GM19324 (cell line): ENCODE data around the gene SELPLG.
"Not testable (repeated sequence)": the region's sequence is repeated elsewhere in the genome, so short reads cannot be mapped to it uniquely, and the experiment has no call there.

ENCODE experiments used
- ATAC-seq: cut with Tn5 transposase; IDR thresholded peaks from one replicate; pipeline ENCODE4 v1.9.1; 2021; ENCODE audit warnings: mild to moderate bottlenecking, moderate library complexity; ENCODE audit not compliant: unreplicated experiment, low FRiP score

The SELPLG gene

DNA sequence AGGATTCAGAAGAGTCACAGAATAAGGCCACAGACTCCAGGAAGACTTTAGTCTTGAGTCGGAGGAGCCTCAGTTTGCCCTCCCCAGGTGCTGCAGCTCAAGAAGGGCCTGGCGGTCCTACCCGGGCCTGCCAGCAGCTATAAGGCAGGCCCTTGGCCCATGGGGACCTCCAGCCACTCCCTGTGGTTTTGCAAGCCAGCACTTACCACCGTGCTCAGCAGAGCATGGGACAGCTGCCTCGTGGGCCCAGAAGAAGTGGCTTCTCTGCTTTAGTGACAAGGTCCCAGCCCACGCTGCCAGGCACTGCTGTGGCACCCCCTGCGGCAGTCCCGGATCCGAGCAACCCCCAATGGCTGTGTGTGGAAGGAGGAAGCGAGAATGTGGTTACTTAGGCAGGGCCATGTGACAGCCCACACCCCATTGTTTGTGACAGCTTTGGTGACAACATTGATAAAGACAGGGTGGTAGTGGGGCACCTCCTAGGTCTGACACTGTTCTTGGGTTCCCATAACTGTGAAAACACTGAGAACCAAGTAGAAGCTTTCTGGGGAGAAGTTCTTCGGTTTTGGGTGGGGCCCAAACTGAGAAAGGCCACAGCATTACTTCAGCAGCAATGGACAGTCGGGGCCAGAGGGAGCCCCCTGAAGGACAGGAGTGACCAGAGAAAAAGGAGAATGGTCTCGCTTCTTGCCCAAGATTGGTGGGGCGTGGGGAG is at the start of gene SELPLG:
Gene SELPLG (minus strand): TSS at position 361 of the 715 bp plus-strand sequence. CDS start 9,587 bp downstream, outside the sequence.
- peak; percentile 68 for ATAC-seq

DNA sequence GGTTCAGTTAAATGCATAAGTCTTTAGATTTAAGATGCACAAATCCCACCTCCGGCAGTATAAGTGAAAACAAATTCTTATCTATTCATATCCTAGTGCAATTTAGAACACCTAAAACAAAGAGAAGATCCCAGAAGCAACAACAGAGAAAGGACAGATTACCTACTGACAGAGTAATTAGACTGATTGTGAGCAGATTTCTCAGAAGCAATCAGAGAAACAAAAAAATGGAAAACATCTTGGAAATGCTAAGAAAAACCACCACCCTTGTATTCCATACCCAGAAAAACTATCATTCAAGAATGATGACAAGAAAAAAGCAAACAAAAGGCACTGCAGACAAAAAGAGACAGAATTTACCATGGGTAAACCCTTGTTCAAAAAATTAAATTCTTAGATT is 47.6 kb upstream of the SELPLG start:
- no peak for ATAC-seq

DNA sequence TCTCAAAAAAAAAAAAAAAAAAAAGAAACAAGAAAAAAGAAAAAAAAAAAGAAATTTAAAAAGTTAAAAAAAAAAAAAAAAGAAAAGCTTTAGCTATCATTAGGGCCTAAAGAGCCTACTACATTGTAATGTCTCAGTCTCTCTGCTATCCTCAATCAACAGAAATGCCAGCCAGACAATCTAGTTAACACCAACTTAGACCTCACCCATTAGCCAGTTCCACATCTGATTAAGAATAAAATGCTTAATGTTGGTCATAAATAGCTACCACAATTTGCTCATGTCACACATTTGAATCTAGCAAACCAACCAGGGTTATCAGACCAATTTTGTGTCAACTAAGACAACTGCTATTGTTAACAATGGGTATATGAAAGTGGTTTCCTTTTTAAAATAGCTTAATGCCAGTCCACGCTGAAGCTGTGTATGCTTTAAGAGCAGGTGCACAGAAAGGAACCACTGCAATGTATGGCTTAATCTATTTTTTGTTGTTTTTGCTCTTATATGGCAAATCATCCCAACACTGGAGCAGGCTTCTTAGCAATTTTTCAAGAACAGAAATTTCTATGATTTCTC is 45.5 kb upstream of the SELPLG start:
- ATAC-seq = no peak

DNA sequence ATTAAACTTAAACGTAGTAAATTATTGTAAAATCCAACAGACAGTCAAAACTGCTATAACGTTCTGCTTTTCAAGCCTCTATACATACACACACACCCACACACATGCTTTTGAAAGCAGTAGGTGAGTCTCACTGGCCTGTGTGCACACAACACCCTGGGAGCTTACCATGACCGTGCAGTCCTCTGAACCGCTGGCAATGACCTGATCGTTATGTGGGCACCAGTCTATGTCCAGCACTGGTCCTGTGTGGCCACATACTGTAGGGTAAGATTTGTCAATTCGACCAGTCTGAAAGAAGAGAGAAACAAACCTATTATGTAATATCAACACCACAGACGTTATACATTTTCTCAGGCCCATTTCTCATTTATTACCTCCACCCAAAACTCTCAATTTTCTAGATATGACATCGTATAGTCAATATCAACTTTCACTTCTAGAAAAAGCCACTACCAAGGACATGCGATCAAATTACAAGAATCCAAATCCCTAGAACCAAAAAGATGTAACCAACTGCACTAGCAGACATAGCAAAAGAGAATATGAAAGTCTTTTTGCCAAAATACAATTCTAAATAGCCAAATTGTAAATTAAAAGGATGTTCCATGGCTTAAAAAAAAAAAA is 44.5 kb upstream of the SELPLG start:
- ATAC-seq = no peak

DNA sequence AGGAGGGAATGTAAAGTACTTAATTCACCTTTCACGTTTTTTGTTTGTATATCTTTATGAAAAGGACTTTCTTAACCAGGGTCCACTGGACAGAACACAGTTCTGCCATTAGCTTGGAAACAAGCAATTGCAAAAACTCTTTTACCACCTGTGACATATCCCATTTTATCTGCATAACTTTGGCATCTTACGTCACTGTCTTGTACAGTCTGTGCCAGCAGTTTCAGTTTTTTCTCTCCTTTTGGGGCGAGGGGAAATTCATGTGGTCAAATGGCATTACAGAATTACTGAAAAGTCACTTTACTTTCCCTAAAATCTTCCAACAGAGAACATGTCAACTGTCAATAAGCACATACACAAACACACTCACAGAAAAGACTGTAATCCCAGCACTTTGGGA is 43.7 kb upstream of the SELPLG start:
- ATAC-seq = no peak

DNA sequence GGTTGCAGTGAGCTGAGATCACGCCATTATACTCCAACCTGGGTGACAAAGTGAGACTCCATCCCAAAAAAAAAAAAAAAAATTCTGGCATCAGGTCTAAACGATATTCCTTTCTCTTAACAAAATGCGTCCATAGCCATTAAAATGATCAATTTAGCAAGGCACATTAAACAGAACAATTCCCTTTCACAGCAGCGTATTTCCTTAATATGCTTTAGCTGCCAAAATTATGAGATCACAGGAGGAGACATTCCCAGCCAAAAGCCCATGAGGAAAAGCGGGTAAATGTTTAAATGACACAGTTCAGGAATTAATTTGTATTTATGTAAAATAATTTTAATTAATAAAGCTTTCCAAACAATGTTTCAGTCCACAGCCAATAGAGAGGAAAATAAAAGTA is 43.0 kb upstream of the SELPLG start:
- ATAC-seq = no peak

DNA sequence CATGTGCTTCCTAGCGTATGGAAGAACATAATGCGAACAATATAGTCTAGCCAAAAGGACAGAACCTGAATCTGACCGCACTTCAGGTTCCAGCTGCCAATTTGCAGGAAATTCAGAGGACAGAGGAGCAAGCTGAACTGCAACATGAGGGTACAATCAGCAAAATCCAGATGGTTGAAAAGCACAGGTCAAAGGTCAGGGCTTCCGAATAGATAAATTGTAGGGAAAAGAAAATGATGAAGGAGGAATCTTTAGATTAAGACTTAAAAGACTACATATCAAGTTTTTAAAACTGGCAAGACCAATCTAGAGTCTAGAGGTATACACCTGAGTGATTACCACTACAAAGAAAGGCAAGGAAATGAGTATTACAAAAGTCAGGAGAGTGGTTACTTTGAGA is 42.1 kb upstream of the SELPLG start:
- ATAC-seq = no peak

- no peak for ATAC-seq
Measured at GRCh38 chr12:108672054-108672453, 38.4 kb upstream of the SELPLG start.

- ATAC-seq = no peak
Measured at GRCh38 chr12:108671110-108671509, 37.4 kb upstream of the SELPLG start.

DNA sequence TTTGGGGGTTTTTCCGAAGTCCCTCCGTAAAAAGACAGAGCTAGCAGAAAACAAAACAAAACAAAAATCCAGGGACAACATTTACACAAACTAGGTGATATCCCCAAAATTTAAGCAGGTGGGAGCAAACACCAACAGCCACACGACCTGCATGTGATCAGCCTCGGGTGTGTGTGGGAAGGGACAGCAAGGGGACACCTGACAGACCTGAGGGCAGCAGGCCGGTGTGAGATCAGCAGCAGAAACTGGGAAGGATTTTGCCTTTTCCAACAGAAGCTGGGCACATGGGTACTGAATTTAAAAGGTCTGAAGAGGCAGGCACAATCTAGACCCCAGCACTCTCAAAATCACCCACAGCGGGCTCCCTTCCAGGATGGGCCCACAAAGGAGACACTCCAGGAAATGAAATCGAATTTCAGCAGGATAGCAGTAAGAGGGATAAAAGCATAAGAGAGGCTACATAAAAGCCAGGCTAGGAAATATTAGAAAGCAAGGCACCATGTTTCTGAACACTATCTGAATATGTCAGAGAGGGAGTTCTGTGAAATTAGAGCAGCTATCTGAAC is 36.5 kb upstream of the SELPLG start:
- no peak for ATAC-seq

- no peak for ATAC-seq
Measured at GRCh38 chr12:108668542-108668941, 34.8 kb upstream of the SELPLG start.

- no peak for ATAC-seq
Measured at GRCh38 chr12:108668063-108668462, 34.4 kb upstream of the SELPLG start.

GRCh38 chr12:108667349-108667748 is 33.7 kb upstream of the SELPLG start:
- ATAC-seq = no peak

- no peak for ATAC-seq
Measured at GRCh38 chr12:108666401-108666881, 32.7 kb upstream of the SELPLG start.

DNA sequence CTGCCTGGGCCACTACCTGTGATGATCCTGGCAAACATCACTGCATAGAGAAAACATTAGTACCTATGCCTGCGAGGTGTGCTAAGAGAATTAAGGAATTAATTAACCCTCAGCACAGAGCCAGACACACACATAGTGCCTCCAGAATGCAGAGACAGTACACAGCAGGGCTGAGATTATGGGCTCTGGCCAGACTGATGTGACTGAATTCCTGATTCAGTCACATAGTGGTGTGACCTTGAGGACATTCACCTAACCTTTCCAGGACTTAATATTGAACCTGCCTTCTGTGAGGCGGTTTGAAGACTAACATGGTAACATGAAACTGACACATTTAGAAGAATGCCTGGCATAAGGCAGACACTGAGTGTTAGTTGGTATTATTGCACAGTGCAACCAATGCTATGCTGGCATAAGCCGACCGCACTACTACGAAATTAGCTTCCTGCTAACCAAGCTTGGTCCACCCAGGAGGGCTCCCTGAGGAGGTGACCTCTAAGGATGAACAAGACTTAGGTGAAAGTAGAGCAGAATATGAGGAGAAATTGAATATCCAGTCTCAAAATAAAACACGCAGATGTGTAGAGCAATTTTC is 32.0 kb upstream of the SELPLG start:
- ATAC-seq = no peak

GRCh38 chr12:108664338-108665258 is 30.9 kb upstream of the SELPLG start:
- ATAC-seq = peak; percentile 60

GRCh38 chr12:108663324-108664015 is 29.8 kb upstream of the SELPLG start:
- no peak for ATAC-seq

- ATAC-seq = not testable (repeated sequence)
Measured at GRCh38 chr12:108658115-108658514, 24.4 kb upstream of the SELPLG start.

DNA sequence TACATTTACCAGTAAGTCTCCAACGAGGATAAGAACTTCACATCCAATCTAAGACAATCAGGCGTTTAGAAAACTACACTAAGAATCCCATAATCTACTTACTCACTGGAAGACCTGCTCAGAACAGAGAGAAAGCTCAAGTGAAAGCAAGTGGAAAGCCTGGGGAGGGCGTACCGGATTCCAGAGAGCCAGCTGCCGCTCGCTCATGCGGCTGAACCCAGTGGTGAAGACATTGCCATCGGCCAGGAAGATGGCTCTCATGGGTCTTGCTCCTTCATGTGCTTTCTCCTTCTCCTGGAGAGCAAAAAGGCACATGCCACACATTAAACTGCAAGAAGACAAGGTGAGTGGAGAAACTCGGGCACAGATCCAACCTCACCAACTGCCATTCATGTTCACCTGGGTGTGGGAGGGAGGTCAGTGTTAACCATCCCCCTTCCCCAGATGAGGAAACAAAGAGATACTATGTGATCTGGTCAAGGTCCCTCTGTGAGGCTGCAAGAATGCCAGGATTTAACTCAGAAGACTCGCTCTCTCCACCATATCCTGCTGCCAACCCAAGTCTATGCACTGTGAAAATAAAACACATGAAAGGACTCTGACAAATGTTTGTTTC is 23.5 kb upstream of the SELPLG start:
- ATAC-seq = no peak
